ENCODE results near the gene RPS3A.
A peak's percentile ranks its signal among the peaks of the same experiment; 100 is the strongest.
"Not testable (repeated sequence)": the region's sequence is repeated elsewhere in the genome, so short reads cannot be mapped to it uniquely, and the experiment has no call there.

The RPS3A gene

GRCh38 chr4:151067316-151067970 lies 32.0 kb upstream of the RPS3A start:
- Histone ChIP-seq H3K9me3 (ENCODE audit: insufficient read depth, low read length) (no peaks in the 10 kb centered on the region), H3K4me3 (ENCODE audit: low read length) (no peak overlapping the region), H3K4me2 (ENCODE audit: low read length) (no peak overlapping the region), H2AFZ (ENCODE audit: low read depth, low read length) (peak overlapping the region; percentile 13; the same call in 1 of the 2 replicates), H3K4me1 (ENCODE audit: low read length) (no peaks in the 10 kb centered on the region), H3K27me3 (ENCODE audit: low read depth, low read length) (0 out of 2 replicates have a peak, but pooled peaks cover 10% of the 10 kb centered on the region), H3K36me3 (replicated peaks; ENCODE audit: low read depth, low read length) (no peaks in the 10 kb centered on the region), H3K27ac (ENCODE audit: low read length) (no peak overlapping the region), H3K9ac (ENCODE audit: low read length) (no peak overlapping the region), H3K79me2 (ENCODE audit: low read length) (no peaks in the 10 kb centered on the region), H4K20me1 (ENCODE audit: insufficient read depth, low read length) (no peaks in the 10 kb centered on the region)
- TF ChIP-seq, protein P1, sequence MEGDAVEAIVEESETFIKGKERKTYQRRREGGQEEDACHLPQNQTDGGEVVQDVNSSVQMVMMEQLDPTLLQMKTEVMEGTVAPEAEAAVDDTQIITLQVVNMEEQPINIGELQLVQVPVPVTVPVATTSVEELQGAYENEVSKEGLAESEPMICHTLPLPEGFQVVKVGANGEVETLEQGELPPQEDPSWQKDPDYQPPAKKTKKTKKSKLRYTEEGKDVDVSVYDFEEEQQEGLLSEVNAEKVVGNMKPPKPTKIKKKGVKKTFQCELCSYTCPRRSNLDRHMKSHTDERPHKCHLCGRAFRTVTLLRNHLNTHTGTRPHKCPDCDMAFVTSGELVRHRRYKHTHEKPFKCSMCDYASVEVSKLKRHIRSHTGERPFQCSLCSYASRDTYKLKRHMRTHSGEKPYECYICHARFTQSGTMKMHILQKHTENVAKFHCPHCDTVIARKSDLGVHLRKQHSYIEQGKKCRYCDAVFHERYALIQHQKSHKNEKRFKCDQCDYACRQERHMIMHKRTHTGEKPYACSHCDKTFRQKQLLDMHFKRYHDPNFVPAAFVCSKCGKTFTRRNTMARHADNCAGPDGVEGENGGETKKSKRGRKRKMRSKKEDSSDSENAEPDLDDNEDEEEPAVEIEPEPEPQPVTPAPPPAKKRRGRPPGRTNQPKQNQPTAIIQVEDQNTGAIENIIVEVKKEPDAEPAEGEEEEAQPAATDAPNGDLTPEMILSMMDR (IDR thresholded peaks at IDR 0.05; ENCODE audit: low read depth, low read length) = no peak
- no peak for TF ChIP-seq EZH2phosphoT487 (IDR thresholded peaks at IDR 0.05; ENCODE audit: low read depth)

- TF ChIP-seq, protein P1 (IDR thresholded peaks at IDR 0.05; ENCODE audit: low read depth, low read length) = no peak
- no peak for TF ChIP-seq EZH2phosphoT487 (IDR thresholded peaks at IDR 0.05; ENCODE audit: low read depth)
- H3K9me3 ChIP-seq (ENCODE audit: insufficient read depth, low read length) = no peaks in the 10 kb centered on the region
- H2AFZ ChIP-seq (ENCODE audit: low read depth, low read length) = no peak overlapping the region
- no peaks in the 10 kb centered on the region for H4K20me1 ChIP-seq (ENCODE audit: insufficient read depth, low read length)
- H3K79me2 ChIP-seq (ENCODE audit: low read length) = no peaks in the 10 kb centered on the region
- no peak overlapping the region for H3K4me2 ChIP-seq (ENCODE audit: low read length)
- no peaks in the 10 kb centered on the region for H3K4me1 ChIP-seq (ENCODE audit: low read length)
- no peaks in the 10 kb centered on the region for H3K36me3 ChIP-seq (replicated peaks; ENCODE audit: low read depth, low read length)
- H3K27me3 ChIP-seq (ENCODE audit: low read depth, low read length) = 0 out of 2 replicates have a peak, but pooled peaks cover 10% of the 10 kb centered on the region
- no peak overlapping the region for H3K4me3 ChIP-seq (ENCODE audit: low read length)
- no peak overlapping the region for H3K27ac ChIP-seq (ENCODE audit: low read length)
- H3K9ac ChIP-seq (ENCODE audit: low read length) = no peak overlapping the region
Measured at GRCh38 chr4:151074416-151074916, 25.0 kb upstream of the RPS3A start.

DNA sequence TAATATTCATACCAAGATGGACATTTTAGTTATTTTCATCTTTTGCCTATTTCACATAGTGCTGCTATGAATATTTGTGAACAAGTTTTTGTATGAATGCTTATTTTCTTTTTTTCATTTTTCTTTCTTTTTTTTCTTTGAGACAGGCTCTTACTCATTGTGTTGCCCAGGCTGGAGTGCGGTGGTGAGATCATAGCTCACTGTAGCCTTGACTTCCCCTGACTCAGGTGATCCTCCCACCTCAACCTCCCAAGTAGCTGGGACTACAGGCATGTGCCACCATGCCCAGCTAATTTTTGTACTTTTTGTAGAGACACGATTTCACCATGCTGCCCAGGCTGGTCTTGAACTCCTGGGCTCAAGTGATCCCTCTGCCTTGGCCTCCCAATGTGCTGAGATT lies 21.4 kb upstream of the RPS3A start:
- not testable (repeated sequence) for H3K4me2 ChIP-seq (ENCODE audit: low read length); H3K36me3 ChIP-seq (replicated peaks; ENCODE audit: low read depth, low read length); H3K27ac ChIP-seq (ENCODE audit: low read length); H3K4me3 ChIP-seq (ENCODE audit: low read length); H3K9me3 ChIP-seq (ENCODE audit: insufficient read depth, low read length); H3K79me2 ChIP-seq (ENCODE audit: low read length); H3K9ac ChIP-seq (ENCODE audit: low read length); H4K20me1 ChIP-seq (ENCODE audit: insufficient read depth, low read length); H2AFZ ChIP-seq (ENCODE audit: low read depth, low read length); H3K4me1 ChIP-seq (ENCODE audit: low read length); H3K27me3 ChIP-seq (ENCODE audit: low read depth, low read length)

DNA sequence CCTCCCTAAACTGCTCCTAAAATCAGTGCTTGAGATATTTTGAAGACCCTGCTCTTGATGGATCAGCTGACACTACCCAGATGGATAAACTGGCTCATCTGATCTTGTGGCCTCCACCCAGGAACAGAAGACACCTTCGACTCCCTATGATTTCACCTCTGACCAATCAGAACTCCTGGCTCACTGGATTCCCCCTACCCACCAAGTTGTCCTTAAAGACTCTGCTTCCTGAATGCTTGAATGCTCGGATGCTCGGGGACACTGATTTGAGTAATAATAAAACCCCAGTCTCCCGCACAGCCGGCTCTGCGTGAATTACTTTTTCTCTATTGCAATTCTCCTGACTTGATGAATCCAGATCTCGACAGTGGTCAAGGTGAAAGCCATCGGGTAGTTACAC lies 12.0 kb upstream of the RPS3A start:
- no peaks in the 10 kb centered on the region for H3K9me3 ChIP-seq (ENCODE audit: insufficient read depth, low read length)
- no peak overlapping the region for H3K4me2 ChIP-seq (ENCODE audit: low read length)
- H4K20me1 ChIP-seq (ENCODE audit: insufficient read depth, low read length) = no peaks in the 10 kb centered on the region
- TF ChIP-seq, protein P1 (IDR thresholded peaks at IDR 0.05; ENCODE audit: low read depth, low read length) = no peak
- no peak for TF ChIP-seq EZH2phosphoT487 (IDR thresholded peaks at IDR 0.05; ENCODE audit: low read depth)
- H3K9ac ChIP-seq (ENCODE audit: low read length) = no peak overlapping the region
- no peaks in the 10 kb centered on the region for H3K79me2 ChIP-seq (ENCODE audit: low read length)
- no peaks in the 10 kb centered on the region for H3K4me1 ChIP-seq (ENCODE audit: low read length)
- no peak overlapping the region for H2AFZ ChIP-seq (ENCODE audit: low read depth, low read length)
- no peak overlapping the region for H3K4me3 ChIP-seq (ENCODE audit: low read length)
- no peak overlapping the region for H3K27ac ChIP-seq (ENCODE audit: low read length)
- no peaks in the 10 kb centered on the region for H3K36me3 ChIP-seq (replicated peaks; ENCODE audit: low read depth, low read length)
- H3K27me3 ChIP-seq (ENCODE audit: low read depth, low read length) = 0 out of 2 replicates have a peak, but pooled peaks cover 3% of the 10 kb centered on the region
